Globus pallidus (tissue), 1 donor: ENCODE results near the gene PLAC8L1.

ENCODE experiments used
- DNase-seq: peaks from one replicate; pipeline ENCODE4 v3.0.0-alpha.2; 2015; ENCODE audit warnings: low spot score

The PLAC8L1 gene

DNA sequence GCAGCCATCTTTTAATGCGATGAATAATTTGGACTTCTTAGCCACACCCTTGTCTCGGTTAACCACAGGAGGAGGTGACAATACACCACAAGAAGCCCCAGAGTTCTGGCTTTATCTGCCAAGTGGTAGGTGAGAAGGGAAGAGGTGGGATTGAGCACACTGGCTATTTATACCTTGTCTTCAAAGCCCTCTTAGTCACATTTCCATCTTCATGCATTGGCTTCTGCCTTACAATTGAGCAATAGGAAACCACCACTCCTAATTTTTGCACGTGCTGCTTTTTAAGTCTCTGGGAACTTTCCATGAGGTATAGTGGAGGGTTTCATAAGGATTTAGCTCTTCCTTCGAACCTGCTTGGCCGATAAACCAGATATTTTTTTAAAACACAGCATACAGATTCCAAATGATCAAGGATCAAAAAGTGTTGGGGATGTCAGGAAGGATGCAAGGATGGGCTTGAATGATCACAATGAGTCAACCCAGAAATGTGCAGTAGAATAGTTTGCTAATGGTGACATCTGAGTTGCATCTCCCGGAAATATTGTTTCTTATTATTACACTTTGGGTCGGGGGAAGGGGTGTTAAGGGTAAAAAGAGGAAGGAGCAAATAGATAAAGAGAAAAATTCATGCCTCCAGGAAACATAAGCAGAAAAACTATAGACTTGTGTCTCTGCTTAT, 25.5 kb downstream of the PLAC8L1 start:
- DNase-seq: no peak

DNA sequence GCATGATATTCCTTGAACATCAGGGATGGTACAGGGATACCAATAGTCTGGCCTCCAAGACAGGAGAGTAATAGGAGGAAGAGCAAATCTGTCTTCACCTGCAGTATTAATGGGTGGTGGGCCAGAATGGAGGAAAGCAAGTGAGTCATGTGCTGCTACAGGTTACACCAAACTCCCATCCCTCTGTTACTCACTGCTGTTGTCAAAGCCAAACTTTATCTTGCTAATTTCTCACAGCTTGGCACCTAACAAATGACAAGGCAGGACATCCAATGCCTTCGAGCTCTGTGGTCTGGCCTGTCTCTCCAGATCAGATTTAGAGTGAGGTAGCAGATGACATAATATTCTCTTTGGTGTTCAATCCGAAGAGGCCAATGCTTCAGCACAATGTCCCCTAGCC, 26.8 kb downstream of the PLAC8L1 start:
- no peak for DNase-seq

DNA sequence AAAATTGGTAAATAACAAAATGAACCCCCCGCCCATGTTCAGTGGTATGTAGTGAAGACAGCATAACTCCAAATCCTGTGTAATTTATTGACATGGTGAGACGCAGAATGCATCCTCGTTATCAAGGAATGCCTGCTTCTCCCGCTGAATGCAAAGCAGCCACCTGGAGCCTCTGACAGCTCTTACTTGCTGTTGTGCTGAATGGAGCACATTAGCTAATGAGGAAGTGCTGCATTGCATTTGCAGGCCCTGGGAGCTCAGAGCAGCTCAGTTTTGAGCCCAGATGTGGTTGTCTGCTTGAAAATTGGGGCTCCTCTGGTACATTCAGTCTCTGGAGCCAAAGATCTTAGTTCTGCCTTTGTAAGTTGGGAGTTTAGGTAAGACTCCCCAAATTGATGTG, 28.9 kb downstream of the PLAC8L1 start:
- no peak for DNase-seq

DNA sequence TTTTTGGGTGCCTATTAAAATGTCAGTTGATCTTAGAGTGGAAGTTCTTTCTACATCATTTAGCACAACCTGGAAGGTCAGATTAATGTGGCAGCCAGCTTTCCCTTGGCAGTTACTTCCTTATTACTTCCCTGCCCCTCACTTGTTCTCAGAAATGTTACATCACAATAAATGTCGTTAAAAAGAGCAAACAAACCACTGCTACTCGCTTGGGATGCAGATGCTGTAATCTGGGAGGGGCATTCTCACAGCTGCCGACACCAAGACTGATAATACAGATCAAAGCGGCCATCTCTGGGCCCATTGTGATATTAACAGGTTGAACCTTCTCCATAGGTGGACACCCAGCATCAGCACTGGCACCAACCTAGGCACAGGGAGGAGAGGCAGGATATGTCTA, 29.3 kb downstream of the PLAC8L1 start:
- DNase-seq: no peak

- DNase-seq: no peak
Measured at GRCh38 chr5:146073239-146073900, 32.0 kb downstream of the PLAC8L1 start.

DNA sequence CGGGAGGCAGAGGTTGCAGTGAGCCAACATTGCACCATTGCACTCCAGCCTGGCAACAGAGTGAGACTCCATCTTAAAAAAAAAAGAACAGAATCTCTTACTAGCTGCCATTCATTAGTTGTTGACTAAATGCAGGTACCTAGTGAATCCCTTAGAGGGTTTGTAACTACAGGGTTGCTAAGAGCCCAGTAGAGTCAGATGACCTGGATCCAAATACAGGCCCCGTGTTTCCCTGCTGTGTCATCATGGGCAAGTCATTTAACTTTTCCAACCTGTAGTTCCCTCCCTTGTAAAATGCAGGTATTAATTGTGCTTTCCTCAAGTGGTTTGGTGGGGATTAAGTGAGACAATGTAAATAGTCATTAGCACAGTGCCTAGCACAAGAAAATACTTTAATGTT, 32.8 kb downstream of the PLAC8L1 start:
- no peak for DNase-seq

GRCh38 chr5:146071171-146071570, 34.2 kb downstream of the PLAC8L1 start:
- no peak for DNase-seq

DNA sequence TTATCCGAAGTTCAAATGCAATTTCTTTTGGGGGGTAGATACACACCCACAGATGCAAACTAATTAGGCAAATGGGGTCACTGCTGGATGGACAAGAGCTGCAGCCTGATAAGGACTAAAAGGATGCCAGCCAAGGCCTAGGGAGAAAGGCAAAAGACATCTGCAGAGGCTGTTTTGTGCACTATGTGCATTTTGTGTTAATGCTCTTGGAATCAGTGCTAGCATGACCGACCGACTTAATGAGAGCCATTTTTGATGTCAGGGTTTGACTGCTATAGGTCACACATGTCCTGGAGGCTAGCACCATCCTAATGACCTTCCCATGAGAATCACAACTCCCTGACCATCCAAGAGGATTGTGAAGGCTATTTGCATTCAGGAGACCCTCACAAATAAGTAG, 34.6 kb downstream of the PLAC8L1 start:
- no peak for DNase-seq

DNA sequence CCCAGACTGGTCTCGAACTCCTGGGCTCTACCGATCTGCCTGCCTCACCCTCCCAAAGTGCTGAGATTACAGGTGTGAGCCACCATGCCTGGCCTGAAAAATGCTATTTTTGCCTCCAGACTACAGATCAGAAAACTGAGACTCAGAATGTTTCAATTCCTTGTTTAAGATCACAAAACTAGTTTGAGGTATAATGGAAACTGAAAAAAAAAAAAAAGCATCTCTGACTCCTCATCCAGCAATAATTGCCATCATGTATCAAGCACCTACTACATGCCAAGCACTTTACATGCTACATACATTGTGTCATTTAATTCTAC, 35.6 kb downstream of the PLAC8L1 start:
- no peak for DNase-seq

DNA sequence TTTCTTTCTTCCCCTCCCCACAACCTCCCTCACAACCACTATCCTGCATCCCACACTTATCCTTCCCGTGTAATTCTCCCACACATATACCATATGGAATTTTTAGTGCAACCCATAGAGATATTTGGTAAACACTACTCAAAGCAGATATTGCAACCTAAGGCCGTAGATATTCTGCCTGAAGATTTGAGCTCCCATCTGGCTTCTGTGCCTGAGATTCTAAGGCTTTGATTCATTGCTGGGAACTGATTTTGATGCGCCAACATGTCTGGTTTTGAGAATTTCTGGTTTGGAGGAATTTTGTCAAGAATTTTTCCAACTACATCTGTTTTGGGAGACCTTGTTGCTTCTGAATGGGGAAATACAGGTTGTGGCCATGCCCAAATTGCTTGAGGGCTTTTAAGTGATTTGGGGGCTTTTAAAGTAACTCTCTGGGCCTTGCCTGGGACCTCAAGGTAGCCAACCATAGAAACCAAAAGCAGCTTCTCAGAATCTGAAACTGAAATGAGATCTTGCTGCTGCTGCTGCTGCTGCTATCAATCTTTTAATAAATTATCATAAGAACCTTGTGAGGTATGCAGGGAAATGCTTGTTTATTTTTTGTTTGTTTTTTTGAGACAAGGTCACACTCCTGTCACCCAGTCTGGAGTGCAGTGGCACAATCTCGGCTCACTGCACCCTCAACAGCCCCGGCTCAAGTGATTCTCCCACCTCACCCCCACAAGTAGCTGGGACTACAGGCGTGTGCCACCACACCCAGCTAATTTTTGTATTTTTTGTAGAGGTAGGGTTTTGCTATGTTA, 36.2 kb downstream of the PLAC8L1 start:
- no peak for DNase-seq

DNA sequence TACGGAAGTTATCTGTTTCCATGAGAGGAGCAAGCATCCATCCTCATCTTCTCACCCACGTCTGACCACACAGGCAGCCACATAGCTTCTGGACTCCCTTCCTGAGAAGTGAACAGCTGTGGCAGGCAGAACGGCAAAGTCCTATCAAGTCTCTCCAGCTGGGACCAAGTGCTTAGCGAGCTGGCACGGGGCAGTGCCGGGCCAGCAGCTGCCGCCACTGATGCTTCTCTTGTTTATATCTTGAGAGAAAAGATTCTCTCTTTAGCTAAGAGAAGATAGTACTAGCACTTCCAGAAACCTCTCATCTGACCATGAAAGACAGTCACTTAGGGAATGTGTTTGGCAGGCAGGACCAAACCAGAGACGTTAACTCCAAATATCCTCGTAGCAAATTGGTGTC, 37.2 kb downstream of the PLAC8L1 start:
- no peak for DNase-seq

DNA sequence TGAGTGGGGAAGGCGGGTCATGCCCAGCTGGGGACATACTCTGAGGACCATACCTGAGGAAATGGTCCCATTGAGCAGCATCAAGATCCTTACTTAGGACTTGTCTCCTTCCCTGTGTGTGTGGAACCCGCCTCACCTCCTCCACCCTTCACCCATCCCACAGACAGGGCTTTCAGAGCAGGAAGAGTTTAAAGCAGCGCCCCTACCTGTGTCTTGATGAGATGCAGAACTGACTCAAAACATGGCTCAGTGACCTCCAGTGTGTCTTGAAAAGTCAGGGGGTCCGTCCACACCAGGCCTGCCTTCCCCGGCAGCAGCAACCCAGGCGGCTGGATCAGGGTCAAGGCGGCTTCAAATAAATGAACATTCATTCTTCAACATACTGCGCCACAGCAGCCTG, 38.4 kb downstream of the PLAC8L1 start:
- DNase-seq: no peak

GRCh38 chr5:146060221-146060585, 45.2 kb downstream of the PLAC8L1 start:
- no peak for DNase-seq

DNA sequence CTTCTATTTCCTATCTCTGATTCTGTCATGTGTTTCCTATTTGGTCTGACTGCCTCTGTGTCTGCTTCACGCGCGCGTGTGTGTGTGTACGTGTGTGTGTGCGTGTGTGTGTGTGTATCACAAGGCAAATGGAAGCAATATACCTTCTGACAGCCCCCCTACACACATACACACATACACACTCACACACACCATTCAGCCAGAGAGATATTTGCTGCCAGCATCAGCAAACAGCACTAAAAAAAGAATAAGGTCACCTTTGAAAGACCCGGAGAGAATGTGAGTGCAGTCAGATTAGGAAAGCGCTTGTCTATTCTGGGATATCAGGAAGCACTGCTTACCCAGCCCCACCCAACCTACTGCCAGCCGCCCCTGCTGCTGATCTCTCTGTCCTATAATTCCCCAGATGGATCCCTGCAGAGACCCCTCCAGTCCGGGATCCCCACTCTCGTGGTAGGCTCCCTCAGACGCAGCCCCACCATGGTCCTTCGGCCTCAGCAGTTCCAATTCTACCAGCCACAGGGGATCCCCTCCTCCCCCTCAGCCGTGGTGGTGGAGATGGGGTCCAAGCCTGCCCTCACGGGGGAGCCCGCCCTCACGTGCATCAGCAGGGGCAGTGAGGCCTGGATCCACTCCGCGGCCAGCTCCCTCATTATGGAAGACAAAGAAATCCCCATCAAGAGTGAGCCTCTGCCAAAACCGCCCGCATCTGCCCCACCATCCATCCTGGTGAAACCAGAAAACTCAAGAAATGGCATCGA, 45.7 kb downstream of the PLAC8L1 start:
- no peak for DNase-seq

GRCh38 chr5:146055432-146055831, 49.9 kb downstream of the PLAC8L1 start:
- DNase-seq: no peak

DNA sequence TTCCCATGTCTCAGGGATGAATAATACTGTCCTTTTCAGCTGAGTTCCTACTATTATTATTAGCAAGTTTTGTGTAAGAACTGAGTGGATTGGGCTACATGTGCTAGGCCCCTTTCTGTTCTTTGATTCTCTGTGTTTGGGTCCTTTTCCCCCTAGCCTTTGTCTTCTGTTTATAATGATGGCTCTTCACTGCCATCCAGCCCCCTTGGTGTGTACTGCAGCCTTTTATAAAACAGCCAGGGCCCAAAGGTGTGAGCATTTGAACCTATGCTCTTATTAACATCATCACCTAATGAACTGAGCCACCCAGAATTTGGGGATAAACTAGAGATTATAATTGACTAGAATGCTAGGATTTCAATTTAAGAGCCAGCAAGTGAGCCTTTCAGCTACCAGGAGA, 52.6 kb downstream of the PLAC8L1 start:
- DNase-seq: no peak

- no peak for DNase-seq
Measured at GRCh38 chr5:146051678-146052077, 53.7 kb downstream of the PLAC8L1 start.

DNA sequence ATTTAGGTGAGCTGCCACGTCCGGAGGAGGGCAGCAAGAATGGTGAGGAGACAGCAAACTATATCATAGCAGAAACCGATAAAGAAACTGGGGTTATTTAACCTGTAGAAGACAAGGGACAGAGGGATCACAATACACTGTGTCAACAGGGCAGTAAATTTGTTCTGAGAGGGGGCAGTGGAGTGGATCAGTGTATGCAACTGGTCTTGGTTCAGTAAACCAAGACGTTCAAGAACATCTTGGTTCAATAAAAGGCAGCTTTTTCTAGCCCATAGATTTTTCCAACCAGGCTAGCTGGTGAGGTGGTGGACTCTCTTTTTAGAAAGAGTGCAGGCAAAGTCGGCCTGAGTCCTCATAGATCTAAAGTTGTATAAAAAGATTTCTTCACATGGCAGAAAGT, 55.3 kb downstream of the PLAC8L1 start:
- no peak for DNase-seq

- no peak for DNase-seq
Measured at GRCh38 chr5:146049704-146050026, 55.7 kb downstream of the PLAC8L1 start.

DNA sequence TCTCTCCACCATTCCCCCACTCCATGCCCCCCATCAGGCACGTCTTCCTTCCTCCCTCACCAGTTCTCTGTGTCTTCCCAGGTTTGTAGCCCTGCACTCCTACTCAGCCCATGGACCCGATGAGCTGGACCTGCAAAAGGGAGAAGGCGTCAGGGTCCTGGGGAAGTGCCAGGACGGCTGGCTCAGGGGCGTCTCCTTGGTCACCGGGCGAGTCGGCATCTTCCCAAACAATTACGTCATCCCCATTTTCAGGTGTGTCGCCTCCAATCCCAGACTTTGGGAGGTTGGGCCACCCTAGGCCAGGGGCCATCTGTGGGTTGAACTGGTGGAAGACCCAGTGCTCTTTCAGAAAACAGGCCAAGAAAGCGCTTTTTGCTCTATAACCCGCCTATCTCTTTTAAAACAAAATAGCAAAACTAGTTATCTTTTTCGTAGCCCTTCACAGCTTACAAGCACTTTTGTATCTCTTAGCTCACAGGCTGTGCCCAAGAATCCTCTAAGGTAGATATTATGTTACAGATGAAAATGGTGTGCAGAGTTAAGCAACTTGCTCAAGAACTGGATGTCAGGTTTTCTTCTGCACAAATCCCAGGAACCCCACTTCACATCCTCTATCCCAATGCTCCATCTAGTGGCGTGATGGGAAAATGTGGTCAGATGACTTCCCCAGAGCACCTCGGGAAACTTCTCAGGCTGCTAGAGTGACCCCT, 56.2 kb downstream of the PLAC8L1 start:
- DNase-seq: peak; percentile 40

- DNase-seq: no peak
Measured at GRCh38 chr5:146047396-146047795, 58.0 kb downstream of the PLAC8L1 start.

DNA sequence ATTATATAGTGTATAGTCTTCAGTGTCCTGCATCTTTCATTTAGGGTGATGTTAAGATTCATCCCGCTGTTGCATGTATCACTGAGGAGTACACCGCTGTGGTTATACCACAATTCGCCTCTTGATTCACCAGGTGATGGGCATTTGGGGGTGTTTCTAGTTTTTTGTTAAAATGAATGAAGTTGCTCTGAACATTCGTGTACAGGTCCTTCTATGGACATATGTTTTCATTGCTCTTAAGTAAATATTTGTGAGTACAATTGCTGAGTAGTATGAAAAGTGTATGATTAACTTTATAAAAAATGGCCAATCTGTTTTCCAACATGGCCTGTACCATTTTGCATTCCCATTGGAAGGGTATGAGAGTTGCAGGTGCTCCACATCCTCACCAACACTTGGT, 61.7 kb downstream of the PLAC8L1 start:
- DNase-seq: no peak
